ENCODE results near the gene GCLM.
"Not testable (repeated sequence)": the region's sequence is repeated elsewhere in the genome, so short reads cannot be mapped to it uniquely, and the experiment has no call there.

- not testable (repeated sequence) for TF ChIP-seq EZH2 (IDR thresholded peaks at IDR 0.05); CTCF (IDR thresholded peaks at IDR 0.05 in 2 of 3, conservative IDR thresholded peaks at IDR 0.05 in 1 of 3; ENCODE audit: borderline replicate concordance in 1 of 3, insufficient read depth in 1 of 3, low read depth in 2 of 3, low read length in 2 of 3); MAX (IDR thresholded peaks at IDR 0.05)
Measured at GRCh38 chr1:93910880-93911279, 1.6 kb upstream of the GCLM start.

All from HCT116 (cell line).